Activated T-helper 2 cell treated with anti-CD3 and anti-CD28 coated beads, Interferon-gamma antibody, Interleukin-2, Interleukin-4, amounts not matched to agents 10 μg/mL and 5 μg/mL and 100 μg/mL, durations not matched to agents 14 hours and 24 hours and 36 hours (primary cell): ENCODE measurements around the gene HOTAIR. TPM values are rescaled to one million over a fixed set of nuclear protein-coding genes. Genes with fewer than 3 reads are reported as not detected.

ENCODE experiments used
- DNase-seq: peaks from one replicate; pipeline ENCODE4 v3.0.0; 2021; ENCODE audit warnings: low spot score
- H3K27ac Mint-ChIP-seq: one replicate; pipeline ENCODE4 v1.8.0; 2021; ENCODE audit warnings: mixed read lengths
- H3K27me3 Mint-ChIP-seq: one replicate; pipeline ENCODE4 v1.8.0; 2021; ENCODE audit warnings: low read depth, mixed read lengths
- H3K36me3 Mint-ChIP-seq: one replicate; pipeline ENCODE4 v1.8.0; 2021; ENCODE audit warnings: low read depth, mixed read lengths
- H3K4me1 Mint-ChIP-seq: one replicate; pipeline ENCODE4 v1.8.0; 2021; ENCODE audit warnings: low read depth, mixed read lengths
- H3K4me3 Mint-ChIP-seq: one replicate; pipeline ENCODE4 v1.8.0; 2021; ENCODE audit warnings: low read depth, mild to moderate bottlenecking, moderate library complexity, mixed read lengths
- H3K9me3 Mint-ChIP-seq: one replicate; pipeline ENCODE4 v1.8.0; 2021; ENCODE audit warnings: mixed read lengths
- intact Hi-C: fragments of 100-400 bp; cut with micrococcal nuclease; formaldehyde crosslinking; loops from one replicate; pipeline ENCODE4 v1.15.1; 2023
- total RNA-seq: library from RNA; stranded (reverse); gene quantifications from 2 replicates; pipeline ENCODE4 v1.2.3, GENCODE V29; 2022

HOTAIR gene
- total RNA-seq, 1 donor from 2014 or later: not detected

- no peak overlapping the region for H3K27ac Mint-ChIP-seq
- H3K4me3 Mint-ChIP-seq: no peak overlapping the region
- no peaks in the 10 kb centered on the region for H3K36me3 Mint-ChIP-seq
- intact Hi-C loops: loop anchor here (2.0 to 10.0 kb wide), 3 partner anchors 33 to 189 kb away; partner anchors contain the start of genes HOTAIR and HOXC11
- H3K27me3 Mint-ChIP-seq: peaks cover 90% of the 10 kb centered on the region
- no peak for DNase-seq
- no peaks in the 10 kb centered on the region for H3K4me1 Mint-ChIP-seq
- no peaks in the 10 kb centered on the region for H3K9me3 Mint-ChIP-seq
Observed at GRCh38 chr12:53939141-53940108, 35.3 kb downstream of the HOTAIR start.

- no peak within 1 kb of the TSS for H3K27ac Mint-ChIP-seq
- no peaks in the 10 kb centered on the region for H3K36me3 Mint-ChIP-seq
- intact Hi-C loops: loop anchor here (5.0 to 10.0 kb wide), 2 partner anchors 34 to 56 kb away; partner anchors contain the start of genes HOTAIR and HOXC11
- no peak within 1 kb of the TSS for H3K4me3 Mint-ChIP-seq
- peaks cover 90% of the 10 kb centered on the region for H3K27me3 Mint-ChIP-seq
- no peaks in the 10 kb centered on the region for H3K9me3 Mint-ChIP-seq
- DNase-seq: no peak
- H3K4me1 Mint-ChIP-seq: no peaks in the 10 kb centered on the region
Observed at GRCh38 chr12:53938326-53939140, 36.2 kb downstream of the HOTAIR start, which contains the start of gene HOXC13. Gene HOXC13, plus strand, starts transcription at chr12:53938831. Its CDS starts 76 bp downstream, at chr12:53938907.

GRCh38 chr12:53937596-53938325 is 37.0 kb downstream of the HOTAIR start:
- no peak overlapping the region for H3K4me3 Mint-ChIP-seq
- no peaks in the 10 kb centered on the region for H3K4me1 Mint-ChIP-seq
- no peaks in the 10 kb centered on the region for H3K36me3 Mint-ChIP-seq
- H3K27me3 Mint-ChIP-seq: peaks cover 90% of the 10 kb centered on the region
- intact Hi-C loops: loop anchor here (5.0 to 10.0 kb wide), 2 partner anchors 35 to 57 kb away; partner anchors contain the start of genes HOTAIR and HOXC11
- no peak for DNase-seq
- no peak overlapping the region for H3K27ac Mint-ChIP-seq
- no peaks in the 10 kb centered on the region for H3K9me3 Mint-ChIP-seq

GRCh38 chr12:53937099-53937498 is 37.7 kb downstream of the HOTAIR start:
- H3K4me3 Mint-ChIP-seq: no peak overlapping the region
- no peak overlapping the region for H3K27ac Mint-ChIP-seq
- no peaks in the 10 kb centered on the region for H3K4me1 Mint-ChIP-seq
- H3K36me3 Mint-ChIP-seq: no peaks in the 10 kb centered on the region
- no peaks in the 10 kb centered on the region for H3K9me3 Mint-ChIP-seq
- intact Hi-C loops: loop anchor here (5.0 to 10.0 kb wide), 2 partner anchors 35 to 58 kb away; partner anchors contain the start of genes HOTAIR and HOXC11
- no peak for DNase-seq
- H3K27me3 Mint-ChIP-seq: peaks cover 91% of the 10 kb centered on the region

- intact Hi-C loops: loop anchor here (1.0 to 10.0 kb wide), 3 partner anchors 19 to 59 kb away; partner anchors contain the start of genes HOTAIR, HOXC11 and HOXC12
- no peaks in the 10 kb centered on the region for H3K4me1 Mint-ChIP-seq
- peaks cover 90% of the 10 kb centered on the region for H3K27me3 Mint-ChIP-seq
- H3K4me3 Mint-ChIP-seq: no peak overlapping the region
- no peaks in the 10 kb centered on the region for H3K9me3 Mint-ChIP-seq
- H3K27ac Mint-ChIP-seq: no peak overlapping the region
- no peak for DNase-seq
- H3K36me3 Mint-ChIP-seq: no peaks in the 10 kb centered on the region
Observed at GRCh38 chr12:53935383-53936341, 39.1 kb downstream of the HOTAIR start.

GRCh38 chr12:53932915-53933314 is 41.8 kb downstream of the HOTAIR start:
- H3K27ac Mint-ChIP-seq: no peak overlapping the region
- peaks cover 93% of the 10 kb centered on the region for H3K27me3 Mint-ChIP-seq
- intact Hi-C loops: loop anchor here (5.0 to 10.0 kb wide), 2 partner anchors 62 to 236 kb away; no protein-coding TSS in a partner anchor
- H3K36me3 Mint-ChIP-seq: no peaks in the 10 kb centered on the region
- no peak overlapping the region for H3K4me3 Mint-ChIP-seq
- H3K9me3 Mint-ChIP-seq: no peaks in the 10 kb centered on the region
- H3K4me1 Mint-ChIP-seq: no peaks in the 10 kb centered on the region
- no peak for DNase-seq

- DNase-seq: no peak
- intact Hi-C loops: loop anchor here (5.0 to 10.0 kb wide), 2 partner anchors 63 to 235 kb away; no protein-coding TSS in a partner anchor
- Mint-ChIP-seq H3K4me1 (no peaks in the 10 kb centered on the region), H3K27ac (no peak overlapping the region), H3K27me3 (peaks cover 92% of the 10 kb centered on the region), H3K36me3 (no peaks in the 10 kb centered on the region), H3K9me3 (no peaks in the 10 kb centered on the region), H3K4me3 (no peak overlapping the region)
Observed at GRCh38 chr12:53931844-53932581, 42.7 kb downstream of the HOTAIR start.

- Mint-ChIP-seq H3K27me3 (peaks cover 92% of the 10 kb centered on the region), H3K4me3 (no peak overlapping the region), H3K9me3 (no peaks in the 10 kb centered on the region), H3K27ac (no peak overlapping the region), H3K4me1 (no peaks in the 10 kb centered on the region), H3K36me3 (no peaks in the 10 kb centered on the region)
- intact Hi-C loops: loop anchor here (5.0 to 10.0 kb wide), 2 partner anchors 64 to 233 kb away; no protein-coding TSS in a partner anchor
- DNase-seq: no peak
Observed at GRCh38 chr12:53930591-53931255, 44.0 kb downstream of the HOTAIR start.

- DNase-seq: no peak
- no peaks in the 10 kb centered on the region for H3K9me3 Mint-ChIP-seq
- peaks cover 92% of the 10 kb centered on the region for H3K27me3 Mint-ChIP-seq
- H3K4me3 Mint-ChIP-seq: no peak overlapping the region
- H3K36me3 Mint-ChIP-seq: no peaks in the 10 kb centered on the region
- no peaks in the 10 kb centered on the region for H3K4me1 Mint-ChIP-seq
- H3K27ac Mint-ChIP-seq: no peak overlapping the region
- intact Hi-C loops: loop anchor here (5.0 kb wide), 1 partner anchor 33 kb away; no protein-coding TSS in a partner anchor
Observed at GRCh38 chr12:53929527-53929926, 45.2 kb downstream of the HOTAIR start.

- Mint-ChIP-seq H3K4me1 (no peaks in the 10 kb centered on the region), H3K9me3 (no peaks in the 10 kb centered on the region)
Observed at GRCh38 chr12:53928054-53928835, 46.5 kb downstream of the HOTAIR start.

More at GRCh38 chr12:53928054-53928835, 46.5 kb downstream of the HOTAIR start:
- Mint-ChIP-seq H3K36me3 (no peaks in the 10 kb centered on the region), H3K27ac (no peak overlapping the region), H3K27me3 (peaks cover 90% of the 10 kb centered on the region), H3K4me3 (no peak overlapping the region)
- intact Hi-C loops: loop anchor here (5.0 kb wide), 1 partner anchor 34 kb away; no protein-coding TSS in a partner anchor
- DNase-seq: no peak
